ENCODE results near the gene SPRY2. TPM values are rescaled to one million over a fixed set of nuclear protein-coding genes. Genes with fewer than 3 reads are reported as not detected.
"Not testable (repeated sequence)": the region's sequence is repeated elsewhere in the genome, so short reads cannot be mapped to it uniquely, and the experiment has no call there.

Gene SPRY2
- total RNA-seq, 1 donor from 2014 or later: 55.9 TPM

GRCh38 chr13:80355496-80356094 is 14.7 kb upstream of the SPRY2 start:
- DNase-seq (ENCODE audit: low spot score): not testable (repeated sequence)

- no peak for DNase-seq (ENCODE audit: low spot score)
Observed at GRCh38 chr13:80348750-80349149, 7.8 kb upstream of the SPRY2 start.

GRCh38 chr13:80348314-80348713 is 7.4 kb upstream of the SPRY2 start:
- DNase-seq (ENCODE audit: low spot score): no peak

- no peak for DNase-seq (ENCODE audit: low spot score)
Observed at GRCh38 chr13:80345771-80346510, 5.0 kb upstream of the SPRY2 start.

GRCh38 chr13:80344032-80344431 is 3.1 kb upstream of the SPRY2 start:
- not testable (repeated sequence) for DNase-seq (ENCODE audit: low spot score)

- peak; percentile 98 for DNase-seq (ENCODE audit: low spot score)
Observed at GRCh38 chr13:80342471-80343371, 1.8 kb upstream of the SPRY2 start.

- no peak for DNase-seq (ENCODE audit: low spot score)
Observed at GRCh38 chr13:80341756-80342370, 937 bp upstream of the SPRY2 start.

GRCh38 chr13:80340651-80341100 is 250 bp downstream of the SPRY2 start:
- DNase-seq (ENCODE audit: low spot score): no peak

- no peak for DNase-seq (ENCODE audit: low spot score)
Observed at GRCh38 chr13:80339912-80340650, 845 bp downstream of the SPRY2 start.

GRCh38 chr13:80339563-80339911 is 1.4 kb downstream of the SPRY2 start:
- DNase-seq (ENCODE audit: low spot score): no peak

- DNase-seq (ENCODE audit: low spot score): no peak
Observed at GRCh38 chr13:80338781-80339562, 2.0 kb downstream of the SPRY2 start.

- no peak for DNase-seq (ENCODE audit: low spot score)
Observed at GRCh38 chr13:80337288-80338081, 3.4 kb downstream of the SPRY2 start.

GRCh38 chr13:80336776-80337287 is 4.1 kb downstream of the SPRY2 start:
- no peak for DNase-seq (ENCODE audit: low spot score)

GRCh38 chr13:80336370-80336769 is 4.6 kb downstream of the SPRY2 start:
- DNase-seq (ENCODE audit: low spot score): no peak

GRCh38 chr13:80334597-80335260 is 6.2 kb downstream of the SPRY2 start:
- DNase-seq (ENCODE audit: low spot score): no peak

GRCh38 chr13:80331984-80332383 is 8.9 kb downstream of the SPRY2 start:
- no peak for DNase-seq (ENCODE audit: low spot score)

- DNase-seq (ENCODE audit: low spot score): no peak
Observed at GRCh38 chr13:80329250-80329649, 11.7 kb downstream of the SPRY2 start.

- no peak for DNase-seq (ENCODE audit: low spot score)
Observed at GRCh38 chr13:80319004-80319403, 21.9 kb downstream of the SPRY2 start.

Measured in mesenteric fat pad (tissue), 1 donor.